Stimulated activated CD4-positive, alpha-beta T cell treated with anti-CD3 and anti-CD28 coated beads, Interleukin-1b, Interleukin-23, amount 100 ng/mL, for 48 hours (primary cell): ENCODE measurements around the gene SMIM1.

ENCODE experiments used
- DNase-seq: peaks from one replicate; pipeline ENCODE4 v3.0.0-alpha.2; 2020

Gene SMIM1

DNA sequence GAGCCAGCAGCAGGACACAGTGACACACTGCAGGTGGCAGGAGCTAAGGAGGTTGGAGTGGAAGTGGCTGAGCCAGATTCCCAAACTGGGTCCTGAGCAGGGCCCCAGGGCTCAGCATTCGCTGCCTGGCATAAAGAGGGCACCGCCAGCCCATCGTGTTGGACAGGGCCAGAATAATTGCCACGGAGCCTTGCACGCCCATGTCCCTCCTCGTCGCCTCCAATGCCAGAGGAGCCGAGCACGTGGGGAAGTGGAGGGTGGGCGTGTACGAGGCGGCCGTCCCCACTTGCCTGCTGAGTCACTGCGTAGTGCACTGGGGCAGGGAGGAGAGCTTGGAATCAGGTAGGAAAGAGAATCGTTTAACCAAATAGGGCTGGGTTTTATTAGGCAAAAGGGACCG is 49.9 kb downstream of the SMIM1 start:
- no peak for DNase-seq

DNA sequence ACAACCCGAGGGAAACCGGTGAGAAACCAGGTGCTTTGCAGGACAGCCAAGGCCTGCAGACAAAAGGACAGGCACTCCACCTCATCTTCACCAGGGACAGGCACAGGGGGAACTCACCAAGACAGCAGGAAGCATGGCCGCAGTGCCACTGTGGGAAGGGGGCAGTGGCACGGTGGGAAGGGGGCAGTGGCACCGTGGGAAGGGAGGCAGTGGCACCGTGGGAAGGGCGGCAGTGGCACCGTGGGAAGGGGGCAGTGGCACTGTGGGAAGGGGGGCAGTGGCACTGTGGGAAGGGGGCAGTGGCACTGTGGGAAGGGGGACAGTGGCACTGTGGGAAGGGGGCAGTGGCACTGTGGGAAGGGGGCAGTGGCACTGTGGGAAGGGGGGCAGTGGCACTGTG is 52.1 kb downstream of the SMIM1 start:
- DNase-seq = no peak

- no peak for DNase-seq
Observed at GRCh38 chr1:3825356-3825755, 52.8 kb downstream of the SMIM1 start.
